ENCODE results near the gene TIGIT.
"Not testable (repeated sequence)": the region's sequence is repeated elsewhere in the genome, so short reads cannot be mapped to it uniquely, and the experiment has no call there.

The TIGIT gene

DNA sequence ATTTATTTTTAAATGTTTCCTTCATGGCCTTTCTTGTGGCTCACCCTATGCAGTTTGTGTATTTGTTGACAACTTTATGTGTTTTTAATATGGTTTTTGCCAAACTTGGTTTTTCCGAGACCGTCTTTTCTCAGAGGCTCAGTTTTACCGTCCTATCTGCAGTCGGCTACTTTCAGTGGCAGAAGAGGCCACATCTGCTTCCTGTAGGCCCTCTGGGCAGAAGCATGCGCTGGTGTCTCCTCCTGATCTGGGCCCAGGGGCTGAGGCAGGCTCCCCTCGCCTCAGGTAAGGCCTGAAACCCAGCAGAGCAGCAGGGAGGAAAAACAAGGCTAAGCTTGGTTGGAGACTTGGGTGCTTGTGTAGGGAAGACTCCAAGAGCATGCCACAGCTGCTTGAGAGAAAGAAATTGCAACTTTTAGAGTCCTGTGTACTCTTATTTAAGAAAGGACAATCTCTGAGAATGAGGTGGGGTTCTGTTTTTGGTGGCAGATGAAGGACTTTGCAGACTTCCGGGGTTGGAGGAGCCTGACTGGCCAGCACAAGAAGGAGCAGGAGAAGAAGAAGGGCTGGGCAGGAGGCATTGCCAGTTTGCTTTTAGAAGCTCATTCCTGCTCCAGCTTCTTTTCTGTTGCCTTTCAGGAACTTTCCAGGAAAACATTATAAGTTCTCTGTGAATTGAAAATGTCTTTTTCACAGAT lies at the start of gene TIGIT:
Gene TIGIT (plus strand): TSS at position 191 of the 698 bp plus-strand sequence. CDS start 34 bp downstream, at position 225.
- no peak for DNase-seq

DNA sequence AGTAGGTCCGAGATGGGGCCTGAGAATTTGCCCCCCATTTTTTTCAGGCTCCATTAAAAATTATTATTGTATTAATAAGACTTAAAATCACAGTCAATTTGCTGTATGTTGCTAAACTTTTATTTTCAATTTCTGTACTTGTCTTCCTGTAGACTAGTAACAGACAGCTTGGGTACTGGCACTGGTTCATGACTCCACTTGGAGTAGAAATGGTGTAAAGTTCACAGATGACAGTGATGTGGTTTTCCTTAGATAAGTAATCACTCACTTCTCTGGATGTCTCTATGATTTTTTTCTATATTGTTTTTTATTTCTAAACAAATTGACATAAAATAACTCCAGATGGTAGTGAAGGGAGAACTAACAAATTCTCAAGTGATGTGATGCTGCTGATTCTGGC lies 40.9 kb upstream of the TIGIT start:
- no peak for DNase-seq

DNA sequence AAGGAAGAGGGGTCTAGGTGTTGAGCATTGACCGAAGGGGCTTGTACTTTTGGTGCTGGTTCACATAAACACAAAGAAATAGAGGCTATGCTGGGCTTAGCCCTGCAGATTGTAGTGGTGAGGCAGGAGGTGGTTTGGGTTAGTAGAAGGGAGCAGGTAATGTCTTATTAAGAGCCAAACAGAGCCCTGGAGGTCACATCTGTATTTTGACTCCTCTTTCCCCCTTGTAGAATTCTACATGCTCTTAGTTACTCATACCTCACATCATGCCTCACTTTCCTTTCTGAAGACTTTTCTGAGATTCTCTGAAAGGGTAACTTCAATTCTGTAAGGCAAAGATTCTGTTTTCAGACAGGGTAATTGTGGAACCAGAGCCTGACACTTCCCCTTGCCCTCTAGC lies 40.3 kb upstream of the TIGIT start:
- DNase-seq: no peak

DNA sequence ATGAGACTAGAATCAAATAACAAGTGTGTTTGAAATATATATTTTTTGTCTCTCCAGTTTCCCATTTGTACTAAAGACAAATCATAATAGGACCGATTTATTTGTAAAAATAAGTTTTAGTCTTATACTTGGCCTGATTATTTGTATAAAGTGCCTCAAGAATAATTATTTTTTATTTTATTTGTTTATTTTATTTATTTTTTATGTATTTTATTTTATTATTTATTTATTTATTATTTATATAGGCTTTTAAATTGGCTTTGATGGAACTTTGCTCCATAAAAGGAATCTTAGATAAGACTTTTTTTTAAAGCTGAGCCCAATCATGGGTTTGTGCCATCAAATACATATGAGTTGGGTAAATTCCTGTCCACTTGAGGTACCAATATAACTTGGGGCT lies 34.3 kb upstream of the TIGIT start:
- no peak for DNase-seq

DNA sequence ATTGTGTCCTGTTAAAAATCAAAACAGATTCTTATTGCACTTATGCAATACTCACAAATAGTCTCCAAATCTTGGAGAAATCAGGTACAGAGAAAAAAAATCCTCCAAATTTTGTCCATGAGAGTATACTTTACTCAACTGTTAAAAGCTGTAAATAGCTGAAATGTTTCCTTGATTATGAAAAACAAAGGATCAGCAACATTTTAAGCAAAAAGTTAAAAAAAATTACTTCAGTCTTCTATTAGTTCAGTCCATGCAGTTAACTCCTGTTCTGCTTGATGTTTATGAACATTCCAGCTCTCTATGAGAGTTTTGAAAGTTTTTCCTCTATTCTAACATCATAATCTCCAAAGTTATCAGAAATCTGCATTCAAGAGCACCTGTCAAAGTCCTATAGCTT lies 33.7 kb upstream of the TIGIT start:
- no peak for DNase-seq

DNA sequence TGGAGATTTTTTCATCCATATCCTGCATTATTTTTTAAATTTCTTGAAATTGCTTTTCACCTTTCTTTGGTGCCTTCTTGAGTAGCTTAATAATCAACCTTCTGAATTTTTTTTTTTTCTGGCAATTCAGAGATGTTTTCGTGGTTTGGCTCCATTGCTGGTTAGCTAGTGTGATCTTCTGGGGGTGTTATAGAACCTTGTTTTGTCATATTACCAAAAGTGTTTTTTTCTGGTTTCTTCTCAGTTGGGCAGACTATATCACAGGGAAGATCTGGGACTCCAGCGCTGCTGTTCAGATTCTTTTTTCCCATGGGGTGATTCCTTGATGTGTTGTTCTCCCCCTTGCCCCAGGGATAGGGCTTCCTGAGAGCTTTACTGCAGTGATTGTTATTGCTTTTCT lies 23.8 kb upstream of the TIGIT start:
- DNase-seq: no peak

DNA sequence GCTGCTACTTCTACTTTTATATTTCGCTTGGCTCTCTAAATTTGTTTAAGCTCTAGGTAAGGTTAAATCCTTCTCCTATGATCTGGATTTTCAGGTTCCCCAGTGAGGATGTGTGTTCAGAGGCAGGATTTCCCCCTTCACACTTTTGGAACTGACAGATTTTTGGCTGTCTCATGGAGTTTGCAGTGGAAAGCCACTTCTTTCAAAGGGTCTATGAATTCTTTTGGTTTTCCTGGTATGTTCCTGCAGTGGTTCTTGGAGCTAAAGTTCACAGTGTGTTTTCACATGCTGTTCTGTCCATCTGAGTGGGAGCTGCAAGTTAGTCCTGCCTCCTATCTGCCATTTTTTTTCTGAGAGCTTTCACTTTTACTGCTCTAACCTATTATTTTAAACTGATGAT lies 21.6 kb upstream of the TIGIT start:
- no peak for DNase-seq

DNA sequence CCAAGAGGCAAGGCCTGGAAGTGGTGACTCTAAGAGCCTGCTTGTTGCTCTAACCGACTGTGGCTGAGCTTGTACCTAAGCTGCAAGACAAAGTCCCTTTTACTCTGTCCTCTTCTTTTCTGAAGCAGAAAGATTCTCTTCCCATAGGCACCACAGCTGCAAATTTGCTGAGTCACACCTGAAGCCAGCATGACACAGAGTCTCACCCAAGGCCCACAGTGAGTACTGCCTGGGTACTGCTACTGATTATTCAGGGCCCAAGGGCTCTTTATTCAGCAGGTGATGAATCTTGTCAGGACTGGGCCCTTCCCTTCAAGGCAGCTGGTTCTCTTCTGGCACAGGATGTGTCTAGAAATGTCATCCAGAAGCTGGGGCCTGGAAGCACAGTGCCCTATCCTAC lies 18.9 kb upstream of the TIGIT start:
- no peak for DNase-seq

DNA sequence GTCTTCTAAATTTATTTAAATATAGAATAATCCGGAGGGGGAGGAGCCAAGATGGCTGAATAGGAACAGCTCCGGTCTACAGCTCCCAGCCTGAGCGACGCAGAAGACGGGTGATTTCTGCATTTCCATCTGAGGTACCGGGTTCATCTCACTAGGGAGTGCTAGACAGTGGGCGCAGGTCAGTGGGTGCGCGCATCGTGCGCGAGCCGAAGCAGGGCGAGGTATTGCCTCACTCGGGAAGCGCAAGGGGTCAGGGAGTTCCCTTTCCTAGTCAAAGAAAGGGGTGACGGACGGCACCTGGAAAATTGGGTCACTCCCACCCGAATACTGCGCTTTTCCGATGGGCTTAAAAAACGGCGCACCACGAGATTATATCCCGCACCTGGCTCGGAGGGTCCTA lies 17.0 kb upstream of the TIGIT start:
- not testable (repeated sequence) for DNase-seq

DNA sequence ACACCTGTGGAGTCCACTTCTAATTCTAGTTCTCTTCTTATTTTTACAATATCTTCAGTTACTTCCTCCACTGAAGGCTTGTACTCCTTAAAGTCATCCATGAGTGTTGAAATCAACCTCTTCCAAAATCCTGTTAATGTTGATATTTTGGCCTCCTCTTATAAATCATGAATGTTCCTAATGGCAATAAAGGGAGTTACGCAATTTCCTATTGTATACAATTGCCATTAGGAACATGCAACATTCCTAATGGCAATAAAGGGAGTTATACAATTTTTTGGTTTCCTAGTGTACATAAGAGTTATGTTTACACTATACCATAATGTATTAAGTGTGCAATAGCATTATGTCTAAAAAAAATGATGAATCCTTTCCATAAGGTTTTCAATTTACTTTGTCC lies 9.2 kb upstream of the TIGIT start:
- DNase-seq: no peak

DNA sequence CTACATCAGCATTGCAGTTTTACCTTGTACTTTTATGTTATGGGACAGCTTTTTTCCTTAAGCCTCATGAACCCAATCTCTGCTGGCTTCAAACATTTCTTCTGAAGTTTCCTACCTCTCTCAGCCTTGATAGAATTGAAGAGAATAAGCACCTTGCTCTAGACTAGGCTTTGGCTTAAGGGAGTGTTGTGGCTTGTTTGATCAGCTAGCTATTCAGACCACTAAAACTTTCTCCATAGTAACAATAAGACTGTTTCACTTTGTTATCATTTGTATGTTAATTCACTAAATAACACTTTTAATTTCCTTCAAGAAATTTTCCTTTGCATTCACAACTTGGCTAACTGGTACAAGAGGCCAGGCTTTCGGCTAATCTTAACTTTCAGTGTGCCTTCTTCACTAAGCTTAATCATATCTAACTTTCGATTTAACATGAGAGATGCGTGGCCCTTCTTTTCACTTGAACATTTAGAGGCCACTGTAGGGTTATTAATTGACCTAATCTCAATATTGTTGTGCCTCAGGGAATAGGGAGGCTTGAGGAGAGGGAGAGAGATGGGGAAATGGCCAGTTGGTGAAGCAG lies 8.1 kb upstream of the TIGIT start:
- no peak for DNase-seq

DNA sequence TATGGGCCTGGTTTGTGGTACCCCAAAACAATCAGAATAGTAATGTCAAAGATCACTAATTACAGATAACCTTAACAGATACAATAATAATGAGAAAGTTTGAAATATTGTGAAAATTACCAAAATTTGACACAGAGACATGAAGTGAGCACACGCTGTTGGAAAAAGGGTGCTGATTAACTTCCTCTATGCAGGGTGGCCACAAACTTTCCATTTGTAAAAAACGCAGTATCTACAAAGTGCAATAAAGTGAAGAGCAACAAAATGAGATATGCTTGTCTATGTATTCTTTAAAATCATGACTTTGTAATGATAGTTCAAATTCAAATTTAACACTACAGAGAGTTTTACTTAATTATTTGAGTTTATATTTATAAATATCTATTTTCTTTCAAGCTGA lies 7.6 kb upstream of the TIGIT start:
- no peak for DNase-seq

DNA sequence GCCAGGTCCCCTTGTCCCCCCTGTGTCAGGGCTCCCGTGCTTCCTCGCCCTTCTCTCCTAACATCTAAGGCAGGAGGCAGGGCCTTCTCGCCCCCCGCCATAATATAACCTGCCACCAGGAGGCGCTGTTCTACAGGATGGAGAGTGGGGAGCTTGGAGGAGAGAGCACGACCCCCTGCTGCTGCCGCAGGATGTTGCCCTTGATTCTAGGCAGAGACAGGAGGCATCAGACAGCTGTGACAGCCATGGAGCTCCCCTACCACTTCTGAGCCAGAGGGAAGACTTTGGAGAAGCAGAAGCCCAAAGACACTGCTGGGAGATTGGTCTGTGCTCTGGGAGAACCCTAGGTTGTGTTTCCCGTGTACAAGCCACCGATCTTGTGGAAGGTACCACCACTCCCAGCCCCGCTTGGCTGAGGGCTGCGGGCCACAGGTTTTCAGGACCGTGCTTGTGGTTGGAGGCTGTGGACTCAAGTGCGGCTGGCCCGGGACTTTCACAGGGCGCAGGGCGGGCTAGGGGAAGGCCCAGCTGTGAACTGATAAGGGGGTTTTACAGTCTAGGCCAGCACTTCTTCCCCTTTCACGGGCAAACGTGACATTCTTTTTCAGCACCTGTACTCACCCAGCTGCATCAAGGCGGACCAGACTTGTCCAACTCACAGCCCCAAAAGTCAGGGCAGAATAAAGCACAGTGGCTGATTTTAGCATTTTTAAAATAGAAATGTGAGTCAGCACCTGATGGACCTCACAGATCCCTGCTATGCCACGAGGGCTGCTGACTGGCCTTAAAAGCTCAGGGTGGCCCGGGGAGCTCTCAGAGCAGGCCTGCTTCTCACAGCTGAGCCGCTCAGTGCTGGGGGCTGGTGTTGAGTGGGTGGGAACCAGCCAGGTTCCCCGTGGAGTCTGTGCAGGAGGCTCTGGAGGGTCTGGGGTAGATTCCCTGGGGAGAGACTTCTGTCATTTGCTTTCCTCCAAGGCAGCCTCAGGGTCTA lies 2.6 kb upstream of the TIGIT start:
- DNase-seq: peak; percentile 2

DNA sequence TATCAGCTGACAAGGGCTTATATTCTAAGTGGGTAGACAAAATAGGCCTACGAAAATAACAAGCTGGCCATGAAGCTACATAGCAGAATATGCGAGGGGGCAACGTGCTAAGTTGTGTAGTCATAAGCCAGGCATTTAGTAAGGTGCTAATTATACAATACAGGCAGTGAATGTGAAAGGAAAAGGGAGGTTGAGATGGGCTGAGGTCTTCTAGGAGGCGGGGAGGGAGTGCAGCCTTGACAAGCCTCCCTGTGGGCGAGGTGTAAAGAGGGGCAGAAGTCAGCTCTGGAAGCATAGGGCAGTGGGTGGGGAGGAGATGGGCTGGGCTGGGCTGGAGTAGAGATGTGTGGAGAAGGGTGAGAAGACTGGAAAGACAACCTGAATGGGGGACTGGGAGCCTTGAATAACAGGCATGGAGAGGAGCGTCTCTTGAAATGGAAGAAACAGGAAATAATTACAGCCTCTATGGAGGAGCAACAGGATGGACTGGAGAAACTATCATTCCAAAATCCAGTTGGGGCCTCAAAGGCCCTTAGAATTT lies 1.2 kb downstream of the TIGIT start:
- no peak for DNase-seq

DNA sequence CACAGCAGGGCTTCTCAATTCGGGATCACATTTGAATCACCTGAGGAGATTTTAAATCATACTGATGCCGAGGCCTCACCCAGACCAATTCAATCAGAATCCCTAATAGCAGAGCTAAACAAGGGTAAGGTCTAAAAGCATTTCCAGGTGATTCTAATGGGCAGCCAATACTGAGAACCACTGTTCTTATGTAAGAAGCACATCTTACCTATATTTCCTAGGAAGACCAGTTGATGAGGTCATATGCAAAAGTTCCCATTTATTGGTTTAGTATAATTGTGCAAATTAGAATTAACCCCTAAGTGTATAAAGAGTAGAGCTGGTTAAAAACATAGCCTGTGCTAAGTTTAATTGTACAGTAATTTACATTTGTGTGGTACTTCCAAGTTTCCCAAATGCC lies 2.1 kb downstream of the TIGIT start:
- no peak for DNase-seq

DNA sequence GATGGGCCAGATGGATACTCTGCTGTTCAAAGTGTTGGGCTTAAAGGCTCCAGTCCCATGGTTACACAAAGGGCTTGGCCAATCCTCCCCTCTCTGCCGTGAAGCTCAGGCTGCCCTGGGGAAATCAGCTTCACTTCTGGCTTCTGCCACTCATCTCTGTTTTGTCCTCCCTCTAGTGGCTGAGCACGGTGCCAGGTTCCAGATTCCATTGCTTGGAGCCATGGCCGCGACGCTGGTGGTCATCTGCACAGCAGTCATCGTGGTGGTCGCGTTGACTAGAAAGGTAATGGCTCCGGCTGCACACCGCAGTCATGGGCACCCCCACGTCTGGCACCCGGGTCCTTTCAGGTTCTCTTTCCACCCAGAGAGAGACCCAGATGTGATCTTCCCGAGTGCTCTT lies 5.6 kb downstream of the TIGIT start:
- DNase-seq: no peak

DNA sequence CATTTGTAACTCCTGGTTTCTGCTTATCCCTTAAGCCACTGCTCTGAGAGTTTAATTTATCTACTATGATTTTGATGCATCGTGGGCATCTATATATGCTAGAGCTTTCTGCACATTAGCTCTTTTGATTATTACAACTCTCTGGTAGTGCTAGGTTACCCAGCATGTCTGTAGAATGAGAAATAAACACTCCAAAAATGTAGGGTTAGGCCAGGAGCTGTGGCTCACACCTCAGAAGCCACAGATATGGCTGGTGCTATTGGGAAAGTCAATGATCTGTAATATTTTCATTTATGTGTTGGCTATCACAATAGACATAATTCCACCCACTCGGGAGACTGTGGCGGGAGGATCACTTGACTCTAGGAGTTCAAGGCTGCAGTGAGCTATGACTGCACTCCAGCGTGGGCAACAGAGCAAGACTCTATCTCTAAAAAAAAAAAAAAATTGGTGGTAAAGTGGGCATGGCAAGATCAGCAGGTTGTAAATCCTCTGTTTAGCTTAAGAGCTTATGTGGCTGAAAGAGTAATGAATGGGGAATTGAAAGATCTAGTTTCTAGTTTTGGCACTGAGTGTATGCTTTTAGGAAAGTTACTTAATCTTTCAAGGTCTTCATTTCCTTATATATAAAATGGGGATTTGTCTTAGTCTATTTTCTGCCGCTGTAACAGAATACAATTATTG lies 6.3 kb downstream of the TIGIT start:
- no peak for DNase-seq

DNA sequence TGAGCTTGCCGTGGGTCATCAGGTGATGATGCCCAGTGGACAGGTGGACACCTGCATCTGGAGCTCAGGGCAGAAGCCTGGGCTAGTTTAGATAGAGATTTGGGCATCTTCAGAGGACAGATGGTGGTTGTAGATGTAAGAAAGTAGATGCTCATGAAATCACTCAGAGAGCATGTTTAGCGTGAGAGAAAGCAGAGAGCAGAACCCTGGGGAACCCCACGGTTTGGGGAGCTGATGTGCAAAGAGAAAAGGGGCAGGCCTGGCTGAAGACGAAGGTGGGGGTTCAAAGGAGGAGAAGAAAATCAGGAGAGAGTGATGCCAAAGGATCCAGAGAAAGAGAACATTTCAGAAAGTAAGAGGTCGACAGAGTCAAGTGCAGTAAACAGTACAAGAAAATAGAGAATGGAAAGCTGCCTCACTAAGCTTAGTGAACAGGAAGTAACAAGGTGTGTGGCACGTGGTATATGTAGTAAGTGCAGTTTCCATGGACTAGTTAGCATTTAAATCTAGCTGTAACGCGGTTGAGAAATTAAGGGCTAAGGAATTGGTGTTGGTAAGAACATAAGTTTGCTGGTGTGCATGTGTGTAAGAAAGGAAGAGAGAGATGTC lies 13.5 kb downstream of the TIGIT start:
- no peak for DNase-seq

DNA sequence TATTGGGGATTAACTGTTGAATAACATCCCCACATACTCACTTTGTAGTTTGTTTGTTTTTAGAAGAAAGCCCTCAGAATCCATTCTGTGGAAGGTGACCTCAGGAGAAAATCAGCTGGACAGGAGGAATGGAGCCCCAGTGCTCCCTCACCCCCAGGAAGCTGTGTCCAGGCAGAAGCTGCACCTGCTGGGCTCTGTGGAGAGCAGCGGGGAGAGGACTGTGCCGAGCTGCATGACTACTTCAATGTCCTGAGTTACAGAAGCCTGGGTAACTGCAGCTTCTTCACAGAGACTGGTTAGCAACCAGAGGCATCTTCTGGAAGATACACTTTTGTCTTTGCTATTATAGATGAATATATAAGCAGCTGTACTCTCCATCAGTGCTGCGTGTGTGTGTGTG lies 14.0 kb downstream of the TIGIT start:
- DNase-seq: no peak

DNA sequence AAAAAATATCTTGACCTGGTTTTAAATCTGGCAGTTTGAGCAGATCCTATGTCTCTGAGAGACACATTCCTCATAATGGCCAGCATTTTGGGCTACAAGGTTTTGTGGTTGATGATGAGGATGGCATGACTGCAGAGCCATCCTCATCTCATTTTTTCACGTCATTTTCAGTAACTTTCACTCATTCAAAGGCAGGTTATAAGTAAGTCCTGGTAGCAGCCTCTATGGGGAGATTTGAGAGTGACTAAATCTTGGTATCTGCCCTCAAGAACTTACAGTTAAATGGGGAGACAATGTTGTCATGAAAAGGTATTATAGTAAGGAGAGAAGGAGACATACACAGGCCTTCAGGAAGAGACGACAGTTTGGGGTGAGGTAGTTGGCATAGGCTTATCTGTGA lies 14.5 kb downstream of the TIGIT start:
- no peak for DNase-seq

DNA sequence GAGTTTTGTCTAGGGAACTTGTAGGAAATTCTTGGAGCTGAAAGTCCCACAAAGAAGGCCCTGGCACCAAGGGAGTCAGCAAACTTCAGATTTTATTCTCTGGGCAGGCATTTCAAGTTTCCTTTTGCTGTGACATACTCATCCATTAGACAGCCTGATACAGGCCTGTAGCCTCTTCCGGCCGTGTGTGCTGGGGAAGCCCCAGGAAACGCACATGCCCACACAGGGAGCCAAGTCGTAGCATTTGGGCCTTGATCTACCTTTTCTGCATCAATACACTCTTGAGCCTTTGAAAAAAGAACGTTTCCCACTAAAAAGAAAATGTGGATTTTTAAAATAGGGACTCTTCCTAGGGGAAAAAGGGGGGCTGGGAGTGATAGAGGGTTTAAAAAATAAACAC lies 15.0 kb downstream of the TIGIT start:
- DNase-seq: no peak

DNA sequence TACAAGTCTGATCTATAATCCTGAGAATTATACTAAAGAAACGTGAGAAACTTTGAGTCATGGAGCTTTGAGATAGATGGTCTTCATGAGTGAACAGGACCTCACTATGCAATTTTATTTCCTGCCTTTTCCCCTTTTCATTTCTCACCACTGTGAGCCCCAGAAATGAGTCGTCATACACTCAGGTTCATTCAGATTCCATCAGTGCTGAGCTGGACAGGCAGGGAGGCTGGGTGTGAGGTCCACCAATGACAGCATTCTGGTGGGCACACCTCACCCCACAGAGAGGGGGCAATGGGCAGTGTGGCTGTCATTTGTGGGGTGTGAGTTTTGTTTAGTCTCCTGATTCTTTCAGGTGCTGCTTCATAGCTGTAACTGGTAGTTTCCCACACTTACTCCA lies 16.9 kb downstream of the TIGIT start:
- DNase-seq: no peak

DNA sequence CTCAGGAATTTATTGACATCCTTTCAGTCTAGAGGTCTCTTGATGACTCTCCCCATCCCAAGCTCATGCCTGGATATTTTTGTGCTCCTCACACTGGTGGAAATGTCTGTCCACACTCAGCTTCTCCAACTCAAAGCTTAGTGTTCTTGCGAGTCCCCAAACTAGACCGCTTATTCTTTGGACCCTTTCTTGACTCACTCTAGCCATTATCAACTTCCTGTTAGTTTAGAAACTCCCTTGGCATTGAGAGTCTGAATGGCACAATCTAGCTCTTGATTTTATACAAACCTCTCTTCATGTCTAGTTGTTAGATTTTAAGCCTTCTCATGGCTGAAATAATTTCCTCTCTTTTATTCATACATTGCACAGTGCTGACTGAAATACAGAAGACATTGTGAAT lies 19.6 kb downstream of the TIGIT start:
- DNase-seq: no peak

Measured in KG1 (cell line).